Spinal cord (tissue), 10 donors: ENCODE results near the gene THAP2. TPM values are rescaled to one million over a fixed set of nuclear protein-coding genes. Genes with fewer than 3 reads are reported as not detected.

Experiments
- DNase-seq, 6 donors: peaks; one replicate each; pipeline versions ENCODE4 v3.0.0 to v3.0.0-alpha.2; 2013 to 2015; ENCODE audit warnings: low spot score in 6 of 6, low read depth in 4 of 6
- H3K27ac ChIP-seq: one replicate; pipeline ENCODE4 v1.5.1; 2013; ENCODE audit warnings: low read depth, low read length, control low read depth
- H3K27me3 ChIP-seq: one replicate; pipeline ENCODE4 v1.6.1; 2013; ENCODE audit warnings: low read length; ENCODE audit not compliant: control insufficient read depth, insufficient read depth
- H3K36me3 ChIP-seq: one replicate; pipeline ENCODE4 v1.6.1; 2013; ENCODE audit warnings: low read length; ENCODE audit not compliant: control insufficient read depth, insufficient read depth
- H3K4me1 ChIP-seq: one replicate; pipeline ENCODE4 v1.6.1; 2013; ENCODE audit warnings: low read length; ENCODE audit not compliant: control insufficient read depth, insufficient read depth
- H3K4me3 ChIP-seq: one replicate; pipeline ENCODE4 v1.5.1; 2013; ENCODE audit warnings: low read depth, low read length, control low read depth
- H3K9me3 ChIP-seq: one replicate; pipeline ENCODE4 v1.6.1; 2013; ENCODE audit warnings: low read length; ENCODE audit not compliant: control insufficient read depth, insufficient read depth
- WGBS: methylation state at CpG from one replicate; pipeline ENCODE4 v1.1.5; 2013; ENCODE audit warnings: missing lambda C conversion rate; ENCODE audit not compliant: insufficient coverage; 5-methylcytosine and 5-hydroxymethylcytosine counted together
- polyA plus RNA-seq, 2 donors: library from polyadenylated mRNA; unstranded; fragments of 120-200 nt; gene quantifications; one replicate each; pipeline ENCODE4 v1.2.1, GENCODE V29; 2013; ENCODE audit not compliant: insufficient read length in 2 of 2
- total RNA-seq, 2 donors: library from RNA; depleted of rRNA in 1 of 2; stranded (reverse); fragments of 120-200 nt in 1 of 2; fragments of >200 nt in 1 of 2; gene quantifications; one replicate each; pipeline versions ENCODE4 v1.2.3 to v1.2.4, GENCODE V29; 2013 to 2014
- donor health status: healthy.

Gene THAP2
- total and polyA plus RNA-seq, 4 donors = 12.4 to 18.6 (median 16.8) TPM

DNA sequence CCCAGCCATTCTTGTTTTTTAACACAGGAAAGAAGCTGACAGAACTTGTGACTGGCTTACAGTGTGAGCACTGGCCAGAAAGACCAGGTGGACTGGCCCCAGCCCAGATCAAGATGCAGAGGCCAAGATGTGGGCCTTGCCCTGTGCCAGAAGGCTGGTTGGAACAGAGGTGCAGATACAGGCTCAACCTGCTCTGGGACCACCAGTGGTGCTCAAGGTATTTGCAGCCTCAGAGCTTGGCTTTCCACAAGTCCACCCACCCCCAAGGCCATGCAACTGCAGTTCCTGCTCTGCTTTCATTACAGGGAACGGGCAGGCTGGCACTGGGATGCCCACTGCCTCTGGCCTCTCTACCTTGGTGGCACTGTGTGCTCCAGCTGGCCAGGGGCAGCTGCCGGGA is 23.8 kb upstream of the THAP2 start:
- DNase-seq = no peak
- WGBS = 100% methylated on average over 1 of the region's 2 CpGs

DNA sequence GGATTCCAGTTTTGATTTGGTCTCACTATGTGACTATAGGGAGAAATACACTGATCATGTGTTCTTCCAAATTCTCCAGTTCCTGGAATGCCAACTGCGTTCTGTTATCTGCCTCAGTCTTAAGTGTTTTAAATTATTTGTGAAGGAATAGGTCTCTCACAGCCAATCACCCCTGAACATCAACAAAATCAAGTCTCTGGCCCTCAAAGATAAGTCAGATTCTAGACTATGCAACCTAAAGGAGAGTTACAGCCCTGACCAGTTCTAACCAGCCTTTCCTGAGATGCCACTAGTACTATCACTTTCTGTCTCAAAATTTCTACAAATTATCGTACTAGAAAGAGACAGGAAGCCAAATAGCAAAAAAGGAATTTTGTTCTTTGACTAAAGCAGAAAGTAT is 22.7 kb upstream of the THAP2 start:
- WGBS = no CpG with 5 or more reads among the region's 2 CpGs
- Histone ChIP-seq H3K27me3 (no peaks in the 10 kb centered on the region), H3K4me3 (no peak overlapping the region), H3K9me3 (no peaks in the 10 kb centered on the region), H3K4me1 (no peaks in the 10 kb centered on the region), H3K36me3 (peaks cover 24% of the 10 kb centered on the region), H3K27ac (no peak overlapping the region)
- no peak for DNase-seq

More for the DNA sequence above, 23.8 kb upstream of the THAP2 start:
- no peak overlapping the region for H3K27ac ChIP-seq
- H3K4me3 ChIP-seq = no peak overlapping the region
- no peaks in the 10 kb centered on the region for H3K9me3 ChIP-seq
- peaks cover 24% of the 10 kb centered on the region for H3K36me3 ChIP-seq
- H3K4me1 ChIP-seq = no peaks in the 10 kb centered on the region
- H3K27me3 ChIP-seq = no peaks in the 10 kb centered on the region

DNA sequence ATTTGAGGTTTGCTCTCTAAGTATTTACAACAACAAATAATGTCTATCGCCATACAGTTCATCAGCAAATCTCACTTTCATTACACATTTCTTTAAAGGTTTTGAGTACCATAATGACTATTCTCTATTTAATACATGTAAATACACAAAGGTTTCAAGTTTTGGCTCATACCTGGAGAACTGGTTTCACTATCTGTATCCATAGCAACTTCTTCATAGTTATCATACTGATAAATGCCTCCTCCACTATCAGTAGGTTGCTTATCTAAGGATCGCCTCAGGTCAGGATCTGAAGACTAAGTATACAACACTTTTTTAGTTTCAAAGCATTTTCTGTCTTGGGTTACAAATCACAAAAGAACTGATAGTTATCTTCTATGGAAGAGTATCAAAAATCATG is 21.8 kb upstream of the THAP2 start:
- no peak for DNase-seq
- WGBS = no CpG with 5 or more reads among the region's 2 CpGs
- H3K9me3 ChIP-seq = no peaks in the 10 kb centered on the region
- H3K4me3 ChIP-seq = no peak overlapping the region
- peaks cover 22% of the 10 kb centered on the region for H3K36me3 ChIP-seq
- no peak overlapping the region for H3K27ac ChIP-seq
- no peaks in the 10 kb centered on the region for H3K27me3 ChIP-seq
- no peaks in the 10 kb centered on the region for H3K4me1 ChIP-seq

DNA sequence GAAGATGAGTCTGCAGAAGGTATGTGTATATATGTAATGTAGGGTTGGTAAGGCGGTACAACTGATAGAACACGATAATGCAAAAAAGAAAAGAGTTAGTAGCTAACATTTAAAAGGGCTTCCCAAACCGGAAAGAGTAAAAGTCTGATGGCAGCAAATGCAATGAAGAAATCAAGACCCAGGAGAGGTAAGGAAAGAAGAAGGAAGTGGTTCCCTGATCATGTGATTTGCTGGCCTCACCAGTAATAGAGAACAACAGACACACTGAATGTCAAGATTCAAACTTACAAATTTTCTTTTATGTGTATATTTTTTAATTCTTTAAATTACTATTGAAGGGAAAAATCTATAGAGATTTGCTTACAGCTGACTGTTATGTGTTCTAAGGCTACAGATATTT is 18.8 kb upstream of the THAP2 start:
- 94% methylated on average over 3 of the region's 3 CpGs for WGBS
- no peak overlapping the region for H3K4me3 ChIP-seq
- H3K9me3 ChIP-seq = no peaks in the 10 kb centered on the region
- no peak for DNase-seq
- no peaks in the 10 kb centered on the region for H3K4me1 ChIP-seq
- peaks cover 14% of the 10 kb centered on the region for H3K36me3 ChIP-seq
- no peaks in the 10 kb centered on the region for H3K27me3 ChIP-seq
- H3K27ac ChIP-seq = no peak overlapping the region

DNA sequence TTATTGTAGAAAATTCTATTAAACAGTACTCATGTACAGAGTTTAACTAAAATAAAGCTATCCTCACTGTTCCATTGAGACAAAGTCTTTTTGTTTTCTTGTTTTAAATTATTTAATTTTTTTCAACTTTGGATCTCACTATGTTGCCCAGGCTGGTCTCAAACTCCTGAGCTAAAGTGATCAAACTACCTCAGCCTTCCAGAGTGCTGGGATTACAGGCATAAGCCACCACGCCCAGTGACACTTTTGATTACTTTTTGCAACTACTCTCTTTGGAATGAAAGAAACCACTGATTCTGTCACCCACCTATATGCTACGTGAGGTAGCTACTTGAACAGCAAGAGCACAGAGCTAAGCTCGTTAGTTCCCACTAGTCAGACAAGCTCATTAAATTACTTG is 17.6 kb upstream of the THAP2 start:
- no peaks in the 10 kb centered on the region for H3K9me3 ChIP-seq
- WGBS = 100% methylated on average over 1 of the region's 3 CpGs
- DNase-seq = no peak
- H3K36me3 ChIP-seq = peaks cover 11% of the 10 kb centered on the region
- H3K27ac ChIP-seq = no peak overlapping the region
- H3K4me3 ChIP-seq = no peak overlapping the region
- H3K4me1 ChIP-seq = no peaks in the 10 kb centered on the region
- no peaks in the 10 kb centered on the region for H3K27me3 ChIP-seq

DNA sequence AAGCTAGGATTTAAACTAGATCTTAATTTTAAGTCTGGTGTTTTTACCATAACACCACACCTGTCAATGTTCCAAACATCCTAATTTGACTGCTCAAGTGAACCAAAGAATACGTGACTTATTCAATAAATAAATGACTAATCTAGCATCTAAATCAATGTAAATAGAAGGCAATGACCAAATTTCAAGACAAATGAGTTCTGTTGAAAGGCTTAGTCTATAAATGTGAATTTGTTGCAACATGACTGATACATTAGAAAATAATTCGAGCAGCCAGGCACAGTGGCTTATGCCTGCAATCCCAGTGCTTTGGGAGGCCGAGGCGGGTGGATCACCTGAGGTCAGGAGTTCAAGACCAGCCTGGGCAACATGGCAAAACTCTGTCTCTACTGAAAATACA is 15.6 kb upstream of the THAP2 start:
- DNase-seq = no peak
- Histone ChIP-seq H3K27me3 (no peaks in the 10 kb centered on the region), H3K27ac (no peak overlapping the region), H3K36me3 (peaks cover 7% of the 10 kb centered on the region), H3K4me3 (no peak overlapping the region), H3K4me1 (no peaks in the 10 kb centered on the region), H3K9me3 (peaks cover 3% of the 10 kb centered on the region)
- 90% methylated on average over 2 of the region's 4 CpGs for WGBS

DNA sequence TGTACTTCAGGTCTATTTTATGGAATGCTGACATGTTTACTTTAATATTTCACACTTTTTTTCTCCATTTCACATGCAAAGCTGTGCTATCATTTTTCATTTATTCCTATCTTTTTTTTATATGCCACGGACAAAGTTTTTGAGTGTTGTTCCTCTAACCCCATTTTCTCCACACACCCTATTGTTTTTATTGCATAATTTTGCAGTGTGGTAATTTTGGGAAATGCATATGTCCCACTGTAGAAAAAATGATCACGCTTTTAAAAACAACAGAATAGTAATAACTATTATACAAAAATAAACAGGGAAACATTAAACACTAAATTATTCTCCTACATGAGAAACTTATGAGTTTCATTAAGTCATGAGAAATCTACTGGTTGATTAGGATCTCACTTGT is 14.7 kb upstream of the THAP2 start:
- Histone ChIP-seq H3K9me3 (peaks cover 4% of the 10 kb centered on the region), H3K36me3 (peaks cover 3% of the 10 kb centered on the region), H3K4me1 (no peaks in the 10 kb centered on the region), H3K27me3 (no peaks in the 10 kb centered on the region), H3K4me3 (no peak overlapping the region), H3K27ac (no peak overlapping the region)
- no peak for DNase-seq
- no CpG with 5 or more reads among the region's 2 CpGs for WGBS

DNA sequence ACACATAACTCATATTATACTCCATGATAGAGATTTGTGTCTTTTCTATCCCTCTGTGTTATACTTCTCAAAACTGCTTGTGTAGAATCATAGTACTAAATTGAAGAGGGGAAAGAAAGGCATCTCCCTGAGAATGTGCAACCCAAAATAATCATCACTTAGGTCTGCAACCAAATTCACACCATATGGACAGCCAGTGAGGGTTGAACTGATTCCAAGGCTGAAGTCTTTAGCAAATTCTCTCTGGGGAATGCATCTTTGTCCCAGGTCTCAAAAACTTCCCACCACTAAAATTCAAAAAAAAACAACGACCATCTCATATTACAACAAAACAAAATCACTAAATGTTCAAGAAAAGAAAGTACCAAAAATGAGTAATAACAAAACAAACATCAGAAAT is 11.4 kb upstream of the THAP2 start:
- peaks cover 4% of the 10 kb centered on the region for H3K9me3 ChIP-seq
- H3K27ac ChIP-seq = no peak overlapping the region
- WGBS = no CpG with 5 or more reads among the region's 1 CpG
- DNase-seq = no peak
- no peak overlapping the region for H3K4me3 ChIP-seq
- H3K27me3 ChIP-seq = no peaks in the 10 kb centered on the region
- H3K4me1 ChIP-seq = no peaks in the 10 kb centered on the region
- peaks cover 2% of the 10 kb centered on the region for H3K36me3 ChIP-seq

DNA sequence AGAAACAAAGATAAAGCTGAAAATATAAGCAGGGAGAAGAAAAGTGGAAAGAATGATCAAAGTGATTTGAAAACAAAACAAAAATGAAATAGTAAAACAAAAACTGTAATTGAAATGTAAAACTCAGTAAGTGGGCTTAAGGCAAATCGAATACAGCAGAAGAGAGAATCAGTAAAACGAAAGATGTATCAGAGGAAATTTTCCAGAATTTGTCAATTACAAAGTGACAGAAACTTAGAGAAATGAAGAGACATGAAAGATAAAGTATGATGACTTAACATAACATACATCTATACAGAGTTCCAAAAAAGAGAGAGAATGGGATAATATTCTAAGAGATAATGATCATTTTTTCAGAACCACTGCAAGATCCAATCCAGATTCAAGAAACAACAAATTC is 11.0 kb upstream of the THAP2 start:
- H3K4me3 ChIP-seq = no peak overlapping the region
- H3K36me3 ChIP-seq = peaks cover 7% of the 10 kb centered on the region
- no peaks in the 10 kb centered on the region for H3K27me3 ChIP-seq
- H3K9me3 ChIP-seq = peaks cover 4% of the 10 kb centered on the region
- no peaks in the 10 kb centered on the region for H3K4me1 ChIP-seq
- WGBS = no CpG with 5 or more reads among the region's 2 CpGs
- no peak overlapping the region for H3K27ac ChIP-seq
- no peak for DNase-seq

DNA sequence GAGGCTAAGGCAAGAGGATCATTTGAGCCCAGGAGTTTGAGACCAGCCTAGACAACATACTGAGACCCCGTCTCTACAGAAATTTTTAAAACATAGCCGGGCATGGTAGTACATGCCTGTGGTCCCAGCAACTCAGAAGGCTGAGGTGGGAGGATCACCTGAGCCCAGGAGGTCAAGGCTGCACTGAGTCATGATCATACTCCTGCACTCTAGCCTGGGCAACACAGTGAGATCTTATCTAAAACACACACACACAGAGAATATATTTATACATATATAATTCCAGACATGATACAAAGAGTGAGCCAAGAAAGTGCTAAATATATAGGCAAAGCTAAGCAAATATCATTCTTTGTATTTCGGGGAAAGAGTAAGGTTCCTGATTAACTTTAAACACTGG is 9.9 kb upstream of the THAP2 start:
- Histone ChIP-seq H3K4me1 (no peaks in the 10 kb centered on the region), H3K4me3 (no peak overlapping the region), H3K27ac (no peak overlapping the region), H3K36me3 (peaks cover 10% of the 10 kb centered on the region), H3K9me3 (peaks cover 4% of the 10 kb centered on the region), H3K27me3 (no peaks in the 10 kb centered on the region)
- no peak for DNase-seq
- 71% methylated on average over 2 of the region's 3 CpGs for WGBS
